OCI-M2 (cell line): ENCODE results near the gene HCFC1R1.
"Not testable (repeated sequence)": the region's sequence is repeated elsewhere in the genome, so short reads cannot be mapped to it uniquely, and the experiment has no call there.

Experiments used
- DNase-seq: peaks from one replicate; lab custom pipeline; 2025; ENCODE audit not compliant: unreplicated experiment; lab: John Stamatoyannopoulos, UW

The HCFC1R1 gene

DNA sequence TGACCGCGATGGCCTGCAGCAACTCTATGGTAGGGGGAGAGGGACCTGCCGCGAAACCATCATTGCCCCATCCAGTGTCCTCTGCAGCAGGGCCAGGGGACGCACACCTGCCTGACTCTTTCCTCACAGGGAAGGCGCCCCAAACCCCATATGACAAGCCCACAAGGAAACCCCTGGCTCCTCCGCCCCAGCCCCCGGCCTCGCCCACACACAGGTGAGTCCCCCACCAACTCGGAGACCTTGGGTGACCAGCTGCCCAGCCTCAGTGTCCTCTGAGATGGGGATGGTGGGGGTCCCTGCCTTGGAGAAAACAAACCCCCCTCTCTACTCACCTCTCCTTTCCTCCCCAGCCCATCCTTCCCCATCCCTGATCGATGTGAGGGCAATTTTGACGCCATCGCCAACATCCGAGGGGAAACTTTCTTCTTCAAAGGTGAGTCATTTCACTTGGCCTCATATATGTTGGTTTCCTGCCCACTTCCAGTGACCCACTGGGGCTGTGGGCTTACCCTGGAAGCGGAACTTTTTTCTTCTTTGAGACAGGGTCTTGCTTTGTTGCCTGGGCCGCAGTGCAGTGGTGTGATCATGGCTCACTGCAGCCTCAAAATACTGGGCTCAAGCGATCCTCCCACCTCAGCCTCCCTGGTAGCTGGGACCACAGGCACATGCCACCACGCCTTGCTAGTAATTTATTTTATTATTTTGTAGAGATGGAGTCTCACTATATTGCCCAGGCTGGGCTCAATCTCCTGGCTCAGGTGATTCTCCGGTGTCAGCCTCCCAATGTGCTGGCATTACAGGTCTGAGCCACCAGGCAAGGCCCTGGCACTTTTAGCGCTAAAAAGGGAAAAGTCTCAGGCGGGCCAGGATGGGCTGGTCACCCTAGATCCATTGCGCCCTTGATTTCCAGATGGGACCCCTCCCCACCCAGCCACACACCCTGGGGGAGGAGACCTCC, 33.7 kb upstream of the HCFC1R1 start:
- DNase-seq, result no peak

GRCh38 chr16:3056336-3057180, 32.8 kb upstream of the HCFC1R1 start:
- no peak for DNase-seq

DNA sequence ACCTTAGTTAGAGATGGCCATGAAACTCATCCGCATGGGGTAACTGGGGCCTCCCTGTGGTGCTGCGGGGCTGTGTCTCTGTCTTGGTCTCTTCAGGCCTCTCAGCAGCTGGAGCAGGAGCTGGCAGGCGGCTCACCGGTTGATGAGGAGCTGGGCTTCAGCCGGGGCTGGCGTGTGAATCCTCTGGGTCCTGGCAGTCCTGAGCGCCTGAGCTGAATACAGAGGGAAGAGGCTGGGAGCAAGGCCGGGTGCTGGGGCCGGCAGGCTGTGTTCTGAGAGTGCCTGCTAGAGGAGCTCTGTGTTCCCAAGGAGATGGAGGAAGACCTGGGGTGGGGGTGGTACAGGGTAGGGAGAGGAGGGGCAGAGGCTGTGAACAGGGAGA, 32.0 kb upstream of the HCFC1R1 start:
- DNase-seq, result not testable (repeated sequence)

GRCh38 chr16:3054965-3055733, 31.4 kb upstream of the HCFC1R1 start:
- no peak for DNase-seq

GRCh38 chr16:3053330-3053710, 29.6 kb upstream of the HCFC1R1 start:
- DNase-seq, result not testable (repeated sequence)

GRCh38 chr16:3052571-3053329, 29.0 kb upstream of the HCFC1R1 start:
- not testable (repeated sequence) for DNase-seq

- no peak for DNase-seq
Observed at GRCh38 chr16:3051494-3051893, 27.8 kb upstream of the HCFC1R1 start.

GRCh38 chr16:3051009-3051408, 27.3 kb upstream of the HCFC1R1 start:
- DNase-seq, result no peak

GRCh38 chr16:3050487-3050886, 26.7 kb upstream of the HCFC1R1 start:
- no peak for DNase-seq

- DNase-seq, result no peak
Observed at GRCh38 chr16:3049921-3050481, 26.3 kb upstream of the HCFC1R1 start.

GRCh38 chr16:3047387-3047720, 23.6 kb upstream of the HCFC1R1 start:
- DNase-seq, result no peak

DNA sequence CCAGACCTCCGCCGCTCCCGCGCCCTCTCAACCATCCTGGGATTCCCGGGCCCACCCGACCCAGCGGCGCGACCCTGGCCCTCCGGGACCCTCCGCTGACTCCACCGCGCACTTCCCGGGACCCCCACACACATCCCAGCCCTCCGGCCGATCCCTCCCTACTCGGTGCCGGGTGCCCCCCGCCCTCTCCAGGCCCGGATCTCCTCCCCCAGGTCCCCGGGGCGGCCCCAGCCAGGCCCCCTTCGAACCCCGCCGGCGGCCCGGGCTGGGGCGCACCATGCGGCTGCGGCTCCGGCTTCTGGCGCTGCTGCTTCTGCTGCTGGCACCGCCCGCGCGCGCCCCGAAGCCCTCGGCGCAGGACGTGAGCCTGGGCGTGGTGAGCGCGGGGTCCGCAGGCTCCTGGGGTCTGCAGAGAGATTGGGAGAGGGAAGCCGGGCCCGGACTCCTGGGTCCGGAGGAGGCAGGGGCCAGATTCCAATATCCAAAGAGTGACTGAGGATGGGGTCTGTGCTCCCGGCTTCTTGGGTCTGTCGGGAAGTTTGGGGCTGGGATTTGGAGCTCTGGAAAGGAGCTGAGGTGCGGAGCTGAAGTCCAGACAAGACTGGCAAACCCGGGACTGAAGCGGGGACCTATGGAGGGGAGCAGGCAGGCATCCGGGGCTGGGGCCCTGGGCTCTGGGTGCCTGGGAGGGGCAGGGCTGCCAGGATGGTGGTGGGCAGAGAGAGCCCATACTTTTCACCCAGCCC, 23.1 kb upstream of the HCFC1R1 start:
- no peak for DNase-seq

- no peak for DNase-seq
Observed at GRCh38 chr16:3045758-3046640, 22.3 kb upstream of the HCFC1R1 start, which contains the start of gene MMP25. Gene MMP25 (plus strand): TSS chr16:3046561. CDS start chr16:3046918, 357 bp downstream.

GRCh38 chr16:3044708-3045107, 21.0 kb upstream of the HCFC1R1 start:
- DNase-seq, result no peak

DNA sequence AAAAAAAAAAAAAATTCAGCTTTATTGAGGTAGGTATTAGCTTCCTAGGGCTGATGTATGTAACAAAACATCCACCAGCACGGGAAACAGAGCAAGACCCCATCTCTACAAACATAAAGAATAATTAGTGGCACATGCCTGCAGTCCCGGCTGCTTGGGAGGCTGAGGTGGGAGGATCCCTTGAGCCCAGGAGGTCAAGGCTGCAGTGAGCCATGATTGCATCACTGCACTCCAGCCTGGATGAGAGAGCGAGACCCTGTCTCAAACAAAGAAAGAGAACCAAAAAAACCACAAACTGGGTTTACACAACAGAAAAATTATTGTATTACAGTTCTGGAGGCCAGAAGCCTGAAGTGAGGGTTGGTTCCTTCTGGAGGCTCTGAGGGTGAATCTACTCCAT, 18.6 kb upstream of the HCFC1R1 start:
- DNase-seq, result no peak

- DNase-seq, result no peak
Observed at GRCh38 chr16:3038896-3039295, 15.2 kb upstream of the HCFC1R1 start.

GRCh38 chr16:3038256-3038655, 14.5 kb upstream of the HCFC1R1 start:
- no peak for DNase-seq

GRCh38 chr16:3036726-3037315, 13.1 kb upstream of the HCFC1R1 start, which contains the start of gene BICDL2:
Gene BICDL2 (minus strand): TSS chr16:3036944. CDS start chr16:3035496, 1,448 bp downstream.
- no peak for DNase-seq
